ENCODE measurements around the gene LMAN2L. TPM values are rescaled to one million over a fixed set of nuclear protein-coding genes. Genes with fewer than 3 reads are reported as not detected.

LMAN2L gene
- total RNA-seq, 1 donor from 2014 or later = 36.0 TPM

GRCh38 chr2:96702098-96702785, 37.6 kb downstream of the LMAN2L start:
- no peak for TF ChIP-seq CTCF (IDR thresholded peaks at IDR 0.05; ENCODE audit: unreplicated experiment)
- Mint-ChIP-seq H3K4me1 (ENCODE audit: low read depth) (no peaks in the 10 kb centered on the region), H3K27me3 (no peaks in the 10 kb centered on the region), H3K9me3 (ENCODE audit: low read depth) (no peaks in the 10 kb centered on the region), H3K27ac (no peak overlapping the region), H3K4me3 (ENCODE audit: low read depth) (no peak overlapping the region), H3K36me3 (ENCODE audit: insufficient read depth) (peaks cover 27% of the 10 kb centered on the region)
- no peak for DNase-seq (ENCODE audit: low spot score, unreplicated experiment)

- Mint-ChIP-seq H3K9me3 (ENCODE audit: low read depth) (no peaks in the 10 kb centered on the region), H3K27me3 (no peaks in the 10 kb centered on the region), H3K4me1 (ENCODE audit: low read depth) (no peaks in the 10 kb centered on the region), H3K36me3 (ENCODE audit: insufficient read depth) (peaks cover 22% of the 10 kb centered on the region), H3K27ac (no peak overlapping the region), H3K4me3 (ENCODE audit: low read depth) (no peak overlapping the region)
- TF ChIP-seq CTCF (IDR thresholded peaks at IDR 0.05; ENCODE audit: unreplicated experiment) = no peak
- DNase-seq (ENCODE audit: low spot score, unreplicated experiment) = no peak
Measured at GRCh38 chr2:96701636-96702035, 38.2 kb downstream of the LMAN2L start.

- H3K4me3 Mint-ChIP-seq (ENCODE audit: low read depth) = no peak overlapping the region
- no peak overlapping the region for H3K27ac Mint-ChIP-seq
- H3K36me3 Mint-ChIP-seq (ENCODE audit: insufficient read depth) = peaks cover 12% of the 10 kb centered on the region
- no peaks in the 10 kb centered on the region for H3K27me3 Mint-ChIP-seq
- no peak for DNase-seq (ENCODE audit: low spot score, unreplicated experiment)
- H3K4me1 Mint-ChIP-seq (ENCODE audit: low read depth) = no peaks in the 10 kb centered on the region
- no peaks in the 10 kb centered on the region for H3K9me3 Mint-ChIP-seq (ENCODE audit: low read depth)
- no peak for TF ChIP-seq CTCF (IDR thresholded peaks at IDR 0.05; ENCODE audit: unreplicated experiment)
Measured at GRCh38 chr2:96700086-96700485, 39.8 kb downstream of the LMAN2L start.

GRCh38 chr2:96699621-96700020, 40.2 kb downstream of the LMAN2L start:
- no peaks in the 10 kb centered on the region for H3K4me1 Mint-ChIP-seq (ENCODE audit: low read depth)
- no peak overlapping the region for H3K27ac Mint-ChIP-seq
- H3K4me3 Mint-ChIP-seq (ENCODE audit: low read depth) = no peak overlapping the region
- TF ChIP-seq CTCF (IDR thresholded peaks at IDR 0.05; ENCODE audit: unreplicated experiment) = no peak
- H3K9me3 Mint-ChIP-seq (ENCODE audit: low read depth) = no peaks in the 10 kb centered on the region
- H3K36me3 Mint-ChIP-seq (ENCODE audit: insufficient read depth) = peaks cover 12% of the 10 kb centered on the region
- no peaks in the 10 kb centered on the region for H3K27me3 Mint-ChIP-seq
- no peak for DNase-seq (ENCODE audit: low spot score, unreplicated experiment)

DNA sequence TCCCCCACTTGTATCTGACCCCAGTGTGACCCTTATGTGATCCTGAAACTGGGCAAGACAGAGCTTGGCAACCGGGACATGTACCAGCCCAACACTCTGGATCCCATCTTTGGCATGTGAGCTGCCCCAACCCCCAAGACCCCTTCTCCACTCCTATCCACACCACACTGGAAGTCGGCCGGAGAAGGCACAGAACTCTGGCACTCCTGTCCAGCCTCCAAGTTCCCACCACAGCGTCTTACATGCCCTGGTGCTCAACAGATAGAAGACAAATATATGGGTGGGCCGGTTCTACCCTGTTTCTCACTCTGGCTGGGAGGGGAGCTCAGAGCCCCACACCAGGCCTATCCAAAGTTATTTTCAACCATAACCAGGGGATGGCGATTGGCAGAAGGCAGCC, 40.8 kb downstream of the LMAN2L start:
- no peaks in the 10 kb centered on the region for H3K27me3 Mint-ChIP-seq
- H3K4me1 Mint-ChIP-seq (ENCODE audit: low read depth) = no peaks in the 10 kb centered on the region
- DNase-seq (ENCODE audit: low spot score, unreplicated experiment) = no peak
- H3K36me3 Mint-ChIP-seq (ENCODE audit: insufficient read depth) = peaks cover 9% of the 10 kb centered on the region
- H3K9me3 Mint-ChIP-seq (ENCODE audit: low read depth) = no peaks in the 10 kb centered on the region
- H3K4me3 Mint-ChIP-seq (ENCODE audit: low read depth) = no peak overlapping the region
- no peak for TF ChIP-seq CTCF (IDR thresholded peaks at IDR 0.05; ENCODE audit: unreplicated experiment)
- H3K27ac Mint-ChIP-seq = no peak overlapping the region
